CD4-positive, alpha-beta T cell (primary cell): ENCODE results near the gene PLCH2. TPM values are rescaled to one million over a fixed set of nuclear protein-coding genes. Genes with fewer than 3 reads are reported as not detected.

Source experiments
- ATAC-seq: fragments of 200-7000 bp; cut with Tn5 transposase; one replicate; pipeline ENCODE4 v1.10.0; 2022; ENCODE audit warnings: mild to moderate bottlenecking; ENCODE audit not compliant: poor library complexity
- CTCF ChIA-PET: fragments of 350-600 bp; sonication (Branson Sonifier 250); formaldehyde crosslinking; loops from one replicate; lab custom pipeline; 2021; ENCODE audit warnings: antibody characterized with exemption, inconsistent platforms; lab: Charles Lee
- POLR2A ChIA-PET: fragments of 350-600 bp; sonication (Branson Sonifier 250); formaldehyde crosslinking; loops from one replicate; lab custom pipeline; 2021; ENCODE audit warnings: antibody characterized with exemption, inconsistent platforms; lab: Charles Lee
- DNase-seq, 14 experiments: peaks; one replicate each; pipeline ENCODE4 v3.0.0-alpha.2; 2013 to 2020; ENCODE audit warnings: mixed read lengths in 2 of 14
- H3K27ac ChIP-seq, 2 donors: one replicate each; pipeline versions ENCODE4 v1.5.1 to v1.7.0; 2013; ENCODE audit warnings: low read length in 2 of 2, low read depth in 1 of 2, mild to moderate bottlenecking in 1 of 2
- H3K27me3 ChIP-seq, 2 experiments: 1 replicate in 1 of 2; 2 replicates in 1 of 2; pipeline versions ENCODE4 v1.6.1 to v1.7.0; 2013; ENCODE audit warnings: low read length in 2 of 2, control low read depth in 1 of 2, mild to moderate bottlenecking in 1 of 2, moderate library complexity in 1 of 2; ENCODE audit not compliant: insufficient read depth in 2 of 2, control insufficient read depth in 1 of 2
- H3K36me3 ChIP-seq: one replicate; pipeline ENCODE4 v1.6.1; 2013; ENCODE audit warnings: low read length, control low read depth; ENCODE audit not compliant: insufficient read depth
- H3K4me1 ChIP-seq: one replicate; pipeline ENCODE4 v1.6.1; 2013; ENCODE audit warnings: low read length, control low read depth; ENCODE audit not compliant: insufficient read depth
- H3K4me3 ChIP-seq: one replicate; pipeline ENCODE4 v1.5.1; 2013; ENCODE audit warnings: mild to moderate bottlenecking, low read length, moderate library complexity
- H3K9me3 ChIP-seq, 2 experiments: 1 replicate in 1 of 2; 2 replicates in 1 of 2; pipeline versions ENCODE4 v1.6.1 to v1.7.0; 2013; ENCODE audit warnings: low read length in 2 of 2, mild to moderate bottlenecking in 2 of 2, control low read depth in 1 of 2, moderate library complexity in 1 of 2; ENCODE audit not compliant: control insufficient read depth in 1 of 2, insufficient read depth in 1 of 2
- H3K27ac Mint-ChIP-seq: one replicate; pipeline ENCODE4 v1.8.0; 2020; ENCODE audit warnings: mixed read lengths
- H3K27me3 Mint-ChIP-seq: one replicate; pipeline ENCODE4 v1.8.0; 2021; ENCODE audit warnings: mixed read lengths
- H3K36me3 Mint-ChIP-seq: one replicate; pipeline ENCODE4 v1.8.0; 2021; ENCODE audit warnings: low read depth, mixed read lengths
- H3K4me1 Mint-ChIP-seq: one replicate; pipeline ENCODE4 v1.8.0; 2021; ENCODE audit warnings: low read depth, mixed read lengths
- H3K4me3 Mint-ChIP-seq: one replicate; pipeline ENCODE4 v1.8.0; 2020; ENCODE audit warnings: mild to moderate bottlenecking, mixed read lengths
- H3K9me3 Mint-ChIP-seq: one replicate; pipeline ENCODE4 v1.8.0; 2020; ENCODE audit warnings: mixed read lengths
- CTCF ChIP-seq: fragments of 200-600 bp; IDR thresholded peaks from one replicate; pipeline ENCODE4 v1.8.0; 2022; ENCODE audit warnings: antibody characterized with exemption, mild to moderate bottlenecking
- intact Hi-C, 2 experiments: fragments of 100-400 bp; cut with DNase I in 1 of 2; cut with micrococcal nuclease in 1 of 2; formaldehyde crosslinking; loops; one replicate each; pipeline versions ENCODE4 v1.15.1 to v1.9.0; 2023 to 2025; cut with DNase I, micrococcal nuclease
- total RNA-seq, 174 experiments: library from RNA in 2 of 174; stranded (reverse) in 2 of 174; gene quantifications; one replicate each; pipeline ENCODE4 v1.2.3 and lab custom pipeline; 2021 to 2026

PLCH2 gene
- total RNA-seq, 2 experiments from 2014 or later, result 47.6 to 48.1 TPM

DNA sequence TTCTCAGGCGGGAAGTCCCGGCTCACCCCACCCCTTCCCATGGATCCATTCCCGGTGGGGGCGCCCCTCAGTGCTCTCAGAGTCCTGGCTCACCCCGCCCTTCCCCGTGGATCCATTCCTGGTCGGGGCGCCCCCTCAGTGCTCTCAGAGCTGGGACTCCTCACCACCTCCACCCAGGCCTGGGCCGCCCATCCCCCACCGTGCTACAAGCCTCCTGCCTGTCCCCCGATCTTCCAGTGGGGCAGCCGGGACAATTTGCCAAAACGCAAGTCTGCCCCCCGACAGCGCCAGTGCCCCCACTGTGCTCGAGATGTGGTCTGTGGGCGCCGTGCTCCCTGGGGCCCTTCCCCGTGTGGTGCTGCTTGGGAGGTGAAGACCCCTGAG lies 23.2 kb upstream of the PLCH2 start:
- Mint-ChIP-seq H3K36me3 (no peaks in the 10 kb centered on the region), H3K4me3 (no peak overlapping the region), H3K27ac (no peak overlapping the region), H3K4me1 (no peaks in the 10 kb centered on the region), H3K9me3 (no peaks in the 10 kb centered on the region), H3K27me3 (no peaks in the 10 kb centered on the region)
- ChIA-PET POLR2A (no interaction called here), CTCF (no interaction called here)
- intact Hi-C loops, result no loop called here
- Histone ChIP-seq H3K36me3 (no peaks in the 10 kb centered on the region), H3K4me1 (no peaks in the 10 kb centered on the region), H3K4me3 (no peak overlapping the region), H3K27me3 (no peaks in the 10 kb centered on the region), H3K9me3 (no peaks in the 10 kb centered on the region), H3K27ac (no peak overlapping the region)
- ATAC-seq, result no peak
- TF ChIP-seq CTCF, result no peak
- DNase-seq, result no peak

DNA sequence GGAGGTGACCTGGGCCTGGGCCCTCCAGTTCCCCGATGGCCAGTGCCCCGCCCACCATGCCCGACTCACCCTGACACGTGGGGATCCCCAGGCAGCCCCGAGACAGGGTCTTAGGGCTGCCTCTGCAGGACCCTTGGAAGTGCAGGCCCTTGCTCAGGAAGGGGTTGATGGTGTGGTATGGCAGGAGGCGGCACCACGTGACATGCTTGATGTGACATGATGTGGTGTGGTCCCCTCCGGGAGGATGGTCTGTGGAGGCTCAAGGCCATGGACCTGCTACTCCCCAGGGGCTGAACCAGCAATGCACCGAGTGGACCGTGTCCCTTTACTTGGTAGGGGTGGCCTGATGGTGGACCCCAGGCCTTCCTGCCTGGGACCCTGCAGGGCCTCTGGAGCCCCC lies 21.9 kb upstream of the PLCH2 start:
- no peaks in the 10 kb centered on the region for H3K4me1 ChIP-seq
- H3K27ac ChIP-seq, result no peak overlapping the region
- no peak overlapping the region for H3K4me3 ChIP-seq
- ChIA-PET POLR2A (no interaction called here), CTCF (no interaction called here)
- DNase-seq, result no peak
- Mint-ChIP-seq H3K36me3 (no peaks in the 10 kb centered on the region), H3K27ac (no peak overlapping the region), H3K27me3 (no peaks in the 10 kb centered on the region), H3K4me1 (no peaks in the 10 kb centered on the region), H3K9me3 (no peaks in the 10 kb centered on the region), H3K4me3 (no peak overlapping the region)
- no peak for ATAC-seq
- TF ChIP-seq CTCF, result no peak
- H3K9me3 ChIP-seq, result no peaks in the 10 kb centered on the region
- H3K36me3 ChIP-seq, result no peaks in the 10 kb centered on the region
- intact Hi-C loops, result no loop called here
- H3K27me3 ChIP-seq, result no peaks in the 10 kb centered on the region

GRCh38 chr1:2455757-2456156 lies 20.3 kb upstream of the PLCH2 start:
- no peak overlapping the region for H3K4me3 ChIP-seq
- no peak for TF ChIP-seq CTCF
- H3K27ac ChIP-seq, result no peak overlapping the region
- ATAC-seq (no peak), DNase-seq (no peak)
- no peaks in the 10 kb centered on the region for H3K4me1 ChIP-seq
- Mint-ChIP-seq H3K27me3 (no peaks in the 10 kb centered on the region), H3K4me1 (no peaks in the 10 kb centered on the region), H3K36me3 (no peaks in the 10 kb centered on the region), H3K27ac (no peak overlapping the region), H3K9me3 (no peaks in the 10 kb centered on the region), H3K4me3 (no peak overlapping the region)
- no peaks in the 10 kb centered on the region for H3K27me3 ChIP-seq
- ChIA-PET CTCF (no interaction called here), POLR2A (no interaction called here)
- intact Hi-C loops, result no loop called here
- H3K9me3 ChIP-seq, result no peaks in the 10 kb centered on the region
- no peaks in the 10 kb centered on the region for H3K36me3 ChIP-seq
